GM12864 (cell line): ENCODE results near the gene GNAS-AS1.
A peak's percentile ranks its signal among the peaks of the same experiment; 100 is the strongest.

Experiments used
- DNase-seq: peaks from one replicate; pipeline ENCODE4 v3.0.0-alpha.2; 2011; ENCODE audit warnings: low read depth
- H3K4me3 ChIP-seq: 2 replicates; pipeline ENCODE4 v1.5.1; 2011; ENCODE audit warnings: mild to moderate bottlenecking, low read depth, low read length, control low read depth
- TF ChIP-seq, protein P1 (sequence below): IDR thresholded peaks from 2 replicates; pipeline ENCODE4 v1.5.1; 2011; ENCODE audit warnings: low read depth, mild to moderate bottlenecking, moderate library complexity, low read length, control low read depth, inconsistent platforms; ENCODE audit errors: missing control alignments

GNAS-AS1 gene

DNA sequence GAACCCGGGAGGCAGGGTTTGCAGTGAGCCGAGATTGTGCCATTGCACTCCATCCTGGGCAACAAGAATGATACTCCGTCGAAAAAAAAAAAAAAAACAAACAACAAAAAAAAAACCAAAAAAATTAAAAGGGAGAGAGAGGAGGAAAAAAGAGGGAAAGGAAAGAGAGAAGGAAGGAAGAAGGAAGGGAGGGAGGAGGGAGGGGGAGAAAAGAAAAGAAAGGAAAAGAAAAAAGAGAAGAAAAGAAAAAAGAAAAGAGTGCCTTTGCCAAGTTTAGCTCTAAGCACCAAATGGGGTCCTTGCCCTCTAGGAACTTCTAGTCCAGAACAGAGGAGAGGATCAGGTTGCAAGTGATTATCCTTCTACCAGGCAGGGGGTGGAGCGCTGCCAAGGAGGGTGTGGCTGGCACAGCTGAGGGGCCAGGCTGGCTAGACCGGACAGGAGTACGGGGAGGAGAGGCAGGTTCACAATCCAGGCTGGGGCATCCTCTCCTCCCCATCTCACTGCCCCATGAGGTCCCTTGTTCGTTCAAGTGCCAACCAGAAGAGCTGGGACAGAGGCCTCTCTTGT is 20.9 kb upstream of the GNAS-AS1 start:
- no peak for DNase-seq
- no peak overlapping the region for H3K4me3 ChIP-seq
- TF ChIP-seq, protein P1, sequence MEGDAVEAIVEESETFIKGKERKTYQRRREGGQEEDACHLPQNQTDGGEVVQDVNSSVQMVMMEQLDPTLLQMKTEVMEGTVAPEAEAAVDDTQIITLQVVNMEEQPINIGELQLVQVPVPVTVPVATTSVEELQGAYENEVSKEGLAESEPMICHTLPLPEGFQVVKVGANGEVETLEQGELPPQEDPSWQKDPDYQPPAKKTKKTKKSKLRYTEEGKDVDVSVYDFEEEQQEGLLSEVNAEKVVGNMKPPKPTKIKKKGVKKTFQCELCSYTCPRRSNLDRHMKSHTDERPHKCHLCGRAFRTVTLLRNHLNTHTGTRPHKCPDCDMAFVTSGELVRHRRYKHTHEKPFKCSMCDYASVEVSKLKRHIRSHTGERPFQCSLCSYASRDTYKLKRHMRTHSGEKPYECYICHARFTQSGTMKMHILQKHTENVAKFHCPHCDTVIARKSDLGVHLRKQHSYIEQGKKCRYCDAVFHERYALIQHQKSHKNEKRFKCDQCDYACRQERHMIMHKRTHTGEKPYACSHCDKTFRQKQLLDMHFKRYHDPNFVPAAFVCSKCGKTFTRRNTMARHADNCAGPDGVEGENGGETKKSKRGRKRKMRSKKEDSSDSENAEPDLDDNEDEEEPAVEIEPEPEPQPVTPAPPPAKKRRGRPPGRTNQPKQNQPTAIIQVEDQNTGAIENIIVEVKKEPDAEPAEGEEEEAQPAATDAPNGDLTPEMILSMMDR: no peak

DNA sequence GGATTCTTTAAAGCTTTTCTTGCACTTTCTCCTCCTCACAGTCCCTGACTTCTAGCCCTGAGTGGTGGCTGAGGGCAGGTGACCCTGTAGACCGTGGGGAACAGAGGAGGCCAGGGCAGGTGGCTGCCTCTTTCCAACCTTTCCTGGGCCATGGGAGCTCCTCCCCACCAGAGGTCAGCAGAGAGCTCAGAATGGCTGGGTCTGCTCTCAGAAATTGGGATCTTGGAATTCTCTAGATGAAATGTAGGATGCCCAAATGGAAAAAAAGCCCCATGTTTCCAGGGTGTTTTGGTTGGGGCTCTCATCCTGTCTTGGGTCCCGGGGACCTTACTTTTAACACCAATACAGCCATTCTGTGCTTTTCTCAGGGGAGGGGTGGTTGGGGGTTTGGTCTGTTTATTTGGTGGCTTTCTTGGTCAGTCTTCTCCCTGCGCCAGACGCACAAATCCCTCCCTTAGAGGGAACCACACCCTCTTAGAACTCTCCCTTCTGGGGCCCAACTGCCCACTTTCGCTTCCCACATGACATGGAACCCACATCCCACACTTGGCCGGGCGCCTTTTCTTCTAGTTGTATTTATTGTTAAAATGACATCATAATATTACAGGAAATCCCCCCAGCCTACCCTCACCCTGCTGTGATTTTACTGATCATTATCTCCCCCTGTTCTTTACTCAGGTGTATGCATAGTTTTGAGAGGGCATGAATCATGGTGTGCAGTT is 19.8 kb upstream of the GNAS-AS1 start:
- TF ChIP-seq, protein P1: peak; percentile 87
- DNase-seq: no peak
- no peak overlapping the region for H3K4me3 ChIP-seq

DNA sequence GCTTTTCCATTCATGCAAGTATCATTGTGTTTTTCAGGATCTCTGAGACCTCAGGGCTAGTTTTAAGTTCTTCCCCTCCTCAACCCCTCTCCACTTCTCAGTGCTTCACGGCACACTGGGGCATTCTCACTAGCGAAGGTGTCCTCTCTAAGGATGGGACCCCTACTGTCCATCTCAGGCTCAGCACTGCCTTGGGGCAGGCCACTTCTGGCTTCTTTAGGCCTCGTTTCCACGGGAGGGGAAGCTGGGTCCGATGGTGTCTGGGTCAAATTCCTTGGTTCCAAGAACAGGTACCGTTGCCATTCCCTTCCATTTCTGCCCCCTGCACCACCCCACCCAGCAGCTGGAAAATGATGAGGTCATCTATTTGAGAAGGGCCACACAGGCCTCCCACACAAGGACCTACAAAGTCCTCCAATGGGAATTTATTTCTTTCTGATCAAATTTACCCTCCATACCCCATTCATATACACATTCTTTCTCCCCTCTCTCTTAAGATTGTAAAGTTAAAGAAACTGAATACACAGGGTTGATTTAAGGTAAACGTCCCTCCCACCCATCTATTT is 19.0 kb upstream of the GNAS-AS1 start:
- no peak overlapping the region for H3K4me3 ChIP-seq
- no peak for DNase-seq
- TF ChIP-seq, protein P1: no peak

DNA sequence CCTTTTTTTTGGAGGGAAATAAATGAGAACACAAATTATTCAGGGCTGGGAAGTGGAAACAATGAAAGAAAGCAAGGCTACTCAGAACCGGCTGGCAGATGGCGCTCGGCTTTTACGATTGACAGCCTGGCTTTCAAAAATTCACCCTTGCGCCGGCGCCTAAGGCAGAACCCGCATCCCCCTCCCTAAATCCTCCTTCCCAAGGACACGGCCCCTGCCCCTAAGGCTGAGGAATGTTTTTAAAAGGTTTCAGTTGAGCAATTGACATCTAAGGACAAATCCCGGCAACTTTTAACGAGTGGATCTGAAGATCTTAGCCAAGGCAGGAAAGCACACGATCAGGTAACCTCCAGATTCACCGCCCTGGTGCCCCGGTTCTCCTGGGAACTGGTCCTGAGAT is 18.1 kb upstream of the GNAS-AS1 start:
- DNase-seq: no peak
- TF ChIP-seq, protein P1: no peak
- no peak overlapping the region for H3K4me3 ChIP-seq

DNA sequence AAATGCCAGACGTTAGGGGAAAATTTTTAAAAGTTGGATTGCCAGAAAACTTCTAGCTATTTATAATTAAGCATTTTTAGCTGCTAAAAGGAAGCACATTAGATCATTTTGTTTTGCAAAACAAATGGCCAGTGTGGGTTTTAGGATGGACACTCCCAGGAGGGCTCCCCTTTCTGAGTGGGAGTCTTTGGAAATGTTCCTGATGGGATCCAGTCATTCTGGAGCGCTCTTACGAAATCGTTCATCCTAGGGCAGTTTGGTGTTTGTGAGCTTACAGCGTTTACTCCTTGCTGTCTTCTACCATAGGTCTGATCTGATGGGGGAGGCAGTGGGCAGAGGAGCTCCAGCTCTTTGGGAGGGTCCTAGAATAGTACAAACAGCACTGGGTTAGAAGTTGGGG is 16.5 kb upstream of the GNAS-AS1 start:
- TF ChIP-seq, protein P1: no peak
- no peak for DNase-seq
- no peak overlapping the region for H3K4me3 ChIP-seq

DNA sequence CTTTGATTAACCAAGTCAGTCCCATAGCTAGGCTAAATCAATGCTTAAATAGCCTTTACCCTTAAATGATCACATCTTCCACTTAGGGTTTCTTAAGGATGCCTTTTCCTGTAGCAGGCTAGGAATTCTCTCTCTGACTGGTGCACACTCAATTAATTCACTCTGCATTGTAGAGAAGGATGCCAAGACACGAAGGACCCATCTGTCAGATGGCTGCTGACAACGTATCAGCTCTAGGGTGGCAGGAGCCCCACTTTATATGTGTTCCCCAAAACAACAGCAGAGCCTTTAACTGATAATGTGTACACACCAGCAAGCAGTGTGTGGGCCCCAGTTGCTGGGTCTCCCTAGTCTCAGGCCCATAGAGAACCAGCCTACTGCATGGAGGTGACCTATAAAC is 15.1 kb upstream of the GNAS-AS1 start:
- no peak for DNase-seq
- H3K4me3 ChIP-seq: no peak overlapping the region
- TF ChIP-seq, protein P1: no peak
